ENCODE measurements around the gene PDCD4. TPM values are rescaled to one million over a fixed set of nuclear protein-coding genes. Genes with fewer than 3 reads are reported as not detected.

The PDCD4 gene
- total and polyA plus RNA-seq, 2 of the 4 experiments (the other 2 are of a cell fraction), result 10.9 to 49.7 TPM

DNA sequence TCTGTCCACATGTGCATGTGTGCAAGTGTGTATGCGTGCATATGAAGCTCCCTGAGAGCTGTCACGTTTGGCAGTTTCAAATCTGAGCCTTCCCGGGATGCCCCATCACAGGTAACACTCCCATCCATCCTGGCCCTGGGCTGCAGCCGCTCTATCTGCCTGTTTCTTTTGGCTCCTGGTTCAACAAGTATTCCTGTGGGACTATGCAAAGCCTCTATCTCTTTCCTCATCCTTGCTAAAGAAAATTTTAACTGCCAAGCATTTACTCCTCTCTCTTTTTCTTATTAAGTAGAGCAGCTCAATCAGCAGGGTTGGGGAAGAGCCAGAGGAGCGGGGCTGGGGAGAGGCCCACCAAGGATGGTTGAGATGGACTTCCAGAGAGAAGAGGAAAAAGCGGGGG, 24.4 kb upstream of the PDCD4 start (continued):
- TF ChIP-seq, protein P1, sequence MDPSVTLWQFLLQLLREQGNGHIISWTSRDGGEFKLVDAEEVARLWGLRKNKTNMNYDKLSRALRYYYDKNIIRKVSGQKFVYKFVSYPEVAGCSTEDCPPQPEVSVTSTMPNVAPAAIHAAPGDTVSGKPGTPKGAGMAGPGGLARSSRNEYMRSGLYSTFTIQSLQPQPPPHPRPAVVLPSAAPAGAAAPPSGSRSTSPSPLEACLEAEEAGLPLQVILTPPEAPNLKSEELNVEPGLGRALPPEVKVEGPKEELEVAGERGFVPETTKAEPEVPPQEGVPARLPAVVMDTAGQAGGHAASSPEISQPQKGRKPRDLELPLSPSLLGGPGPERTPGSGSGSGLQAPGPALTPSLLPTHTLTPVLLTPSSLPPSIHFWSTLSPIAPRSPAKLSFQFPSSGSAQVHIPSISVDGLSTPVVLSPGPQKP (IDR thresholded peaks at IDR 0.05; ENCODE audit: borderline replicate concordance, low read depth, low read length), result no peak

DNA sequence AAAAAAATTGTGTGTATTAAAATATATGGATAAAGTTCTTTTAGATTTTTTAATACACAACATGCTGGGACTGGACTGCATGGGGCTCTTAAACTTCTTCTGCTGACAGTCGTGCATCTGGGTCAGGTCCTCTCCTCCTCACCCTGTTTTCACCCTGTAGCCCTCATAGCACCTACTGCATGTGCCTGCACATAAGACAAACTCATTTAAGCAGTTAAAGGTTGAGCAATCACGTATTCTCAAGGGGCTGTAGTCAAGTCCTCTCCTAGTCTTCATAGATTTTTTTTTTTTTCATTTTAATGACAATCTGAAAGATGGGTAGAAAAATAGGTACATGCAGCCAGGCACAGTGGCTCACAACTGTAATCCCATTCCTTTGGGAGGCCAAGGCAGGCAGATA, 23.6 kb upstream of the PDCD4 start:
- in situ Hi-C loops (cut with MboI; ENCODE audit: low sequenced_read_pairs) (no loop called here), dilution Hi-C loops (cut with HindIII; ENCODE audit: low sequenced_read_pairs, unreplicated experiment) (no loop called here), intact Hi-C loops (cut with micrococcal nuclease) (no loop called here)
- Histone ChIP-seq H3K4me3 (ENCODE audit: insufficient read depth, low read depth, low read length) (no peak overlapping the region), H3K56ac (ENCODE audit: extremely low read depth, insufficient read depth, low read length) (no peak overlapping the region), H3K23ac (ENCODE audit: low read depth, low read length) (no peak overlapping the region), H4K5ac (ENCODE audit: low read depth, low read length) (no peak overlapping the region), H3K4me1 (ENCODE audit: control insufficient read depth, insufficient read depth, low read length) (no peaks in the 10 kb centered on the region), H2AK5ac (ENCODE audit: low read depth, low read length) (no peak overlapping the region), H2AFZ (replicated peaks; ENCODE audit: low read length, poor library complexity) (no peak overlapping the region), H3K9me1 (ENCODE audit: insufficient read depth, low read length) (no peaks in the 10 kb centered on the region), H3K4ac (ENCODE audit: low read depth, low read length) (no peak overlapping the region), H4K20me1 (ENCODE audit: insufficient read depth, low read length) (no peaks in the 10 kb centered on the region), H2BK20ac (ENCODE audit: low read depth, low read length) (no peak overlapping the region), H2AK9ac (replicated peaks; ENCODE audit: low read depth, low read length, poor library complexity) (no peak overlapping the region), H3K4me2 (ENCODE audit: low read depth, low read length) (no peak overlapping the region), H3K27me3 (ENCODE audit: control insufficient read depth, insufficient read depth, low read length) (peaks cover 32% of the 10 kb centered on the region), H3K9me3 (ENCODE audit: control insufficient read depth, insufficient read depth, low read length) (no peaks in the 10 kb centered on the region), H3K14ac (replicated peaks; ENCODE audit: low read depth, low read length) (no peak overlapping the region), H2BK120ac (ENCODE audit: low read depth, low read length) (no peak overlapping the region), H4K91ac (ENCODE audit: insufficient read depth, low read depth, low read length) (no peak overlapping the region), H2BK15ac (ENCODE audit: low read depth, low read length) (no peak overlapping the region), H3K9ac (ENCODE audit: low read depth, low read length) (no peak overlapping the region), H2BK5ac (ENCODE audit: low read depth, low read length, poor library complexity, severe bottlenecking) (no peak overlapping the region), H3K79me1 (ENCODE audit: low read depth in 1 of 2, low read length in 2 of 2) (no peaks in the 10 kb centered on the region), H4K8ac (ENCODE audit: low read depth in 2 of 2, low read length in 2 of 2) (no peak overlapping the region), H3K27ac (ENCODE audit: insufficient read depth, low read length) (no peak overlapping the region), H3K18ac (ENCODE audit: low read depth, low read length) (no peak overlapping the region), H3K36me3 (ENCODE audit: control insufficient read depth, insufficient read depth, low read length) (no peaks in the 10 kb centered on the region)
- BruUV-seq (replicated peaks), result no TSS peak
- ChIA-PET CTCF (interaction anchor here (0.8 kb wide), 1 partner anchor 12 kb away, joined by 3 read pairs; no protein-coding TSS in a partner anchor), POLR2A (ENCODE audit: unreplicated experiment) (no interaction called here)
- DNase-seq, result no peak
- no peak for ATAC-seq (ENCODE audit: low read depth)
- no peak for TF ChIP-seq CEBPB (IDR thresholded peaks at IDR 0.05; ENCODE audit: low read depth, low read length)
- TF ChIP-seq FOS (IDR thresholded peaks at IDR 0.05; ENCODE audit: low read depth, low read length), result no peak
- TF ChIP-seq, protein P2, sequence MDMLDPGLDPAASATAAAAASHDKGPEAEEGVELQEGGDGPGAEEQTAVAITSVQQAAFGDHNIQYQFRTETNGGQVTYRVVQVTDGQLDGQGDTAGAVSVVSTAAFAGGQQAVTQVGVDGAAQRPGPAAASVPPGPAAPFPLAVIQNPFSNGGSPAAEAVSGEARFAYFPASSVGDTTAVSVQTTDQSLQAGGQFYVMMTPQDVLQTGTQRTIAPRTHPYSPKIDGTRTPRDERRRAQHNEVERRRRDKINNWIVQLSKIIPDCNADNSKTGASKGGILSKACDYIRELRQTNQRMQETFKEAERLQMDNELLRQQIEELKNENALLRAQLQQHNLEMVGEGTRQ (IDR thresholded peaks at IDR 0.05; ENCODE audit: low read depth, low read length), result no peak
- 80% methylated on average over 1 of the region's 2 CpGs; no CpG with 5 or more reads in 1 of the 2 experiments for WGBS, 2 experiments (ENCODE audit: extremely low coverage in 2 of 2, insufficient read length in 1 of 2)

All from IMR-90 (cell line).